Liver (tissue), 9 donors: ENCODE measurements around the gene CALY. TPM values are rescaled to one million over a fixed set of nuclear protein-coding genes. Genes with fewer than 3 reads are reported as not detected.

ENCODE experiments used
- DNase-seq: peaks from one replicate; pipeline ENCODE4 v3.0.0-alpha.2; 2017; ENCODE audit warnings: low spot score
- H3K27ac ChIP-seq, 2 donors: one replicate each; pipeline ENCODE4 v1.7.0; 2013; ENCODE audit warnings: inconsistent platforms in 2 of 2, low read length in 2 of 2, control low read depth in 1 of 2, low read depth in 1 of 2, mild to moderate bottlenecking in 1 of 2
- H3K27me3 ChIP-seq, 4 donors: one replicate each; pipeline versions ENCODE4 v1.6.1 to v1.7.0; 2013; ENCODE audit warnings: low read length in 3 of 4, inconsistent platforms in 1 of 4, mild to moderate bottlenecking in 1 of 4, moderate library complexity in 1 of 4; ENCODE audit not compliant: control insufficient read depth in 4 of 4, insufficient read depth in 4 of 4
- H3K36me3 ChIP-seq, 4 donors: one replicate each; pipeline versions ENCODE4 v1.6.1 to v1.7.0; 2013; ENCODE audit warnings: low read length in 3 of 4, mild to moderate bottlenecking in 3 of 4, low read depth in 1 of 4, moderate library complexity in 1 of 4; ENCODE audit not compliant: control insufficient read depth in 4 of 4, insufficient read depth in 3 of 4
- H3K4me1 ChIP-seq, 4 donors: one replicate each; pipeline versions ENCODE4 v1.6.1 to v1.7.0; 2013; ENCODE audit warnings: low read length in 3 of 4, mild to moderate bottlenecking in 3 of 4, moderate library complexity in 1 of 4; ENCODE audit not compliant: control insufficient read depth in 4 of 4, insufficient read depth in 4 of 4
- H3K4me3 ChIP-seq, 3 donors: one replicate each; pipeline versions ENCODE4 v1.6.1 to v1.7.0; 2013; ENCODE audit warnings: low read length in 3 of 3, control low read depth in 1 of 3, low read depth in 1 of 3, mild to moderate bottlenecking in 1 of 3
- H3K9ac ChIP-seq, 2 donors: one replicate each; pipeline ENCODE4 v1.7.0; 2013; ENCODE audit warnings: low read length in 2 of 2, mild to moderate bottlenecking in 2 of 2, moderate library complexity in 2 of 2, control low read depth in 1 of 2, low read depth in 1 of 2
- H3K9me3 ChIP-seq, 4 donors: one replicate each; pipeline versions ENCODE4 v1.6.1 to v1.7.0; 2013; ENCODE audit warnings: low read length in 3 of 4; ENCODE audit not compliant: control insufficient read depth in 4 of 4
- EGR1 ChIP-seq, 2 donors: IDR thresholded peaks; 2 replicates each; pipeline ENCODE4 v1.6.1; 2016 to 2018; ENCODE audit warnings: antibody characterized with exemption in 2 of 2, low read depth in 2 of 2
- FOXA1 ChIP-seq: IDR thresholded peaks from 2 replicates; pipeline ENCODE4 v1.6.1; 2016; ENCODE audit warnings: antibody characterized with exemption
- GABPA ChIP-seq, 2 donors: IDR thresholded peaks in 1 of 2; conservative IDR thresholded peaks in 1 of 2; 2 replicates each; pipeline ENCODE4 v1.6.1; 2016; ENCODE audit warnings: antibody characterized with exemption in 2 of 2, mild to moderate bottlenecking in 1 of 2, moderate library complexity in 1 of 2
- HNF4A ChIP-seq, 2 donors: conservative IDR thresholded peaks; 2 replicates each; pipeline ENCODE4 v1.6.1; 2016; ENCODE audit warnings: antibody characterized with exemption in 2 of 2, mild to moderate bottlenecking in 2 of 2
- HNF4G ChIP-seq: IDR thresholded peaks from 2 replicates; pipeline ENCODE4 v1.6.1; 2016; ENCODE audit warnings: antibody characterized with exemption
- JUND ChIP-seq, 2 donors: IDR thresholded peaks; 2 replicates each; pipeline ENCODE4 v1.6.1; 2016; ENCODE audit warnings: antibody characterized with exemption in 2 of 2
- NR2F2 ChIP-seq: IDR thresholded peaks from 2 replicates; pipeline ENCODE4 v1.6.1; 2016; ENCODE audit warnings: antibody characterized with exemption
- RAD21 ChIP-seq, 2 donors: IDR thresholded peaks; 2 replicates each; pipeline ENCODE4 v1.6.1; 2016; ENCODE audit warnings: antibody characterized with exemption in 2 of 2, mild to moderate bottlenecking in 2 of 2
- RXRA ChIP-seq, 2 donors: IDR thresholded peaks; 2 replicates each; pipeline ENCODE4 v1.6.1; 2017 to 2018; ENCODE audit warnings: antibody characterized with exemption in 2 of 2, mild to moderate bottlenecking in 1 of 2
- SP1 ChIP-seq: IDR thresholded peaks from 2 replicates; pipeline ENCODE4 v1.6.1; 2018; ENCODE audit warnings: antibody characterized with exemption, mild to moderate bottlenecking
- TAF1 ChIP-seq: conservative IDR thresholded peaks from 2 replicates; pipeline ENCODE4 v1.6.1; 2016; ENCODE audit warnings: antibody characterized with exemption, mild to moderate bottlenecking
- YY1 ChIP-seq: IDR thresholded peaks from 2 replicates; pipeline ENCODE4 v1.6.1; 2016; ENCODE audit warnings: antibody characterized with exemption, mild to moderate bottlenecking
- WGBS: extraction: QIAGEN DNeasy Blood & Tissue Kit; methylation state at CpG from one replicate; pipeline ENCODE4 v1.1.7; 2013; 5-methylcytosine and 5-hydroxymethylcytosine counted together
- polyA plus RNA-seq, 2 donors: library from polyadenylated mRNA; stranded (reverse) in 1 of 2; unstranded in 1 of 2; fragments of 200-250 nt in 1 of 2; fragments of >200 nt in 1 of 2; fragmentation: Nextera tagmentation in 1 of 2; extraction: Ambion mirVana in 1 of 2; gene quantifications; one replicate each; pipeline versions ENCODE4 v1.2.1 to v1.2.3, GENCODE V29; 2013 to 2015
- total RNA-seq, 2 donors: library from RNA; depleted of rRNA; stranded (reverse); fragments of >200 nt; gene quantifications; one replicate each; pipeline ENCODE4 v1.2.3, GENCODE V29; 2014
- TF ChIP-seq, protein P1 (sequence below): IDR thresholded peaks from 2 replicates; pipeline ENCODE4 v1.6.1; 2016; ENCODE audit warnings: antibody characterized with exemption
- TF ChIP-seq, protein P2 (sequence below): IDR thresholded peaks from 2 replicates; pipeline ENCODE4 v1.6.1; 2016; ENCODE audit warnings: antibody characterized with exemption
- TF ChIP-seq, protein P3 (sequence below): IDR thresholded peaks from 2 replicates; pipeline ENCODE4 v1.6.1; 2016; ENCODE audit warnings: antibody characterized with exemption, mild to moderate bottlenecking
- TF ChIP-seq, protein P4 (sequence below): IDR thresholded peaks from 2 replicates; pipeline ENCODE4 v1.6.1; 2016; ENCODE audit warnings: antibody characterized with exemption
- donor health status: healthy.
- donor health status: healthy.
- donor health status: healthy.
- donor health status: healthy.
- donor health status: healthy.

Gene CALY
- total and polyA plus RNA-seq, 4 donors, result 0.07 TPM; not detected in 3

DNA sequence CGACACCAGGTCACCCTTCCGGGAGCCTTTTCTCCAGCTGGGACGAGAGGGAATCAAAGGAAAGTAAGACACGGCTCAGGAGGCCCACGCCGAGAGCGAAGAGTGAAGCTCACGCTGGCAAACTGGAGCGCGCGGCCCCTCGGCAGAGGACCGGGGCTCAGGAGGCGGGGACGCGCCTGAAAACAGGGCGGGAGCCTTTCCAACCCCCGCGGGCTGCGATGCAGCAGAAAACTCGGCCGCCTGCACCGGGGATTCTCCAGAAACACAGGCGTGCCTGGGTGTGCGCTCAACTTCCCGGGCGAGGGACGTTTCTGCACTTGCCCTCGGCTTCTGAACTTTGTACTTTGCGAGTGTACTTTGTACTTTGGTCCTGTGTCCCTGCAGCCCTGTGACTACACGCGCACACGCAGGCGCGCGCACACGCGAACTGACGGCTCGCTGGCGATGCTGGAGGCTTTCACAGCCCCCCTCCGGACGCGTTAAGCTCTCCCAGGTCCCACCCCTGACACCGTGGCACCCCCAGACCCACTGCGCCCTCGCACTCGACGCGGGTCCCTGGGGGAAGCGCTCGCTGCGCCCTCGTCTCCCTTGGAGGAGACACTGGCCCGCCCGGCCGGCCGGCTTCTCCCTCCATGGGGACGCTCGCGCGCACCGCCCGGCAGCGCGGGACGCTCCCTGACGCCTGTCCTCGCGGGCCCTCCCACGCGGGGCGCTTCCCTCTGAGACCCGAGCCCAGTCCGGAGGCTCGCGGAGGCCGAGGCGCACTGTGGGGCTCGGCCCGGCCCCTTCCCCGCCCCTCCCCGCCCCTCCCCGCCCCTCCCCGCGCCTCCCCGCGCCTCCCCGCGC lies 41.8 kb upstream of the CALY start:
- Histone ChIP-seq H3K4me1 (peaks cover 12 to 54% (median 30%) of the 10 kb centered on the region in 4 donors), H3K27me3 (no peaks in the 10 kb centered on the region), H3K4me3 (peak overlapping the region; percentile 58 to 70 (median 63)), H3K9ac (peak overlapping the region; percentile 54 to 61), H3K27ac (peak overlapping the region; percentile 65 to 94), H3K9me3 (no peaks in the 10 kb centered on the region), H3K36me3 (peaks cover 0 to 6% (median under 1%) of the 10 kb centered on the region in 4 donors)
- TF ChIP-seq HNF4A (conservative IDR thresholded peaks at IDR 0.05), result peak; percentile 100
- peak; percentile 57 for TF ChIP-seq YY1
- TF ChIP-seq, protein P1, sequence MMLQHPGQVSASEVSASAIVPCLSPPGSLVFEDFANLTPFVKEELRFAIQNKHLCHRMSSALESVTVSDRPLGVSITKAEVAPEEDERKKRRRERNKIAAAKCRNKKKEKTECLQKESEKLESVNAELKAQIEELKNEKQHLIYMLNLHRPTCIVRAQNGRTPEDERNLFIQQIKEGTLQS, result no peak
- TF ChIP-seq SP1, result peak; percentile 96
- peak in 1 of 2 donors; percentile 42 for TF ChIP-seq RAD21 (IDR thresholded peaks at IDR 0.05)
- TF ChIP-seq TAF1, result no peak
- TF ChIP-seq, protein P2, sequence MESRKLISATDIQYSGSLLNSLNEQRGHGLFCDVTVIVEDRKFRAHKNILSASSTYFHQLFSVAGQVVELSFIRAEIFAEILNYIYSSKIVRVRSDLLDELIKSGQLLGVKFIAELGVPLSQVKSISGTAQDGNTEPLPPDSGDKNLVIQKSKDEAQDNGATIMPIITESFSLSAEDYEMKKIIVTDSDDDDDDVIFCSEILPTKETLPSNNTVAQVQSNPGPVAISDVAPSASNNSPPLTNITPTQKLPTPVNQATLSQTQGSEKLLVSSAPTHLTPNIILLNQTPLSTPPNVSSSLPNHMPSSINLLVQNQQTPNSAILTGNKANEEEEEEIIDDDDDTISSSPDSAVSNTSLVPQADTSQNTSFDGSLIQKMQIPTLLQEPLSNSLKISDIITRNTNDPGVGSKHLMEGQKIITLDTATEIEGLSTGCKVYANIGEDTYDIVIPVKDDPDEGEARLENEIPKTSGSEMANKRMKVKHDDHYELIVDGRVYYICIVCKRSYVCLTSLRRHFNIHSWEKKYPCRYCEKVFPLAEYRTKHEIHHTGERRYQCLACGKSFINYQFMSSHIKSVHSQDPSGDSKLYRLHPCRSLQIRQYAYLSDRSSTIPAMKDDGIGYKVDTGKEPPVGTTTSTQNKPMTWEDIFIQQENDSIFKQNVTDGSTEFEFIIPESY, result peak; percentile 83
- TF ChIP-seq JUND (IDR thresholded peaks at IDR 0.05), result peak in 1 of 2 donors; percentile 9
- peak in 1 of 2 donors; percentile 33 for TF ChIP-seq GABPA (IDR thresholded peaks at IDR 0.05 in 1 of 2, conservative IDR thresholded peaks at IDR 0.05 in 1 of 2)
- TF ChIP-seq, protein P3, sequence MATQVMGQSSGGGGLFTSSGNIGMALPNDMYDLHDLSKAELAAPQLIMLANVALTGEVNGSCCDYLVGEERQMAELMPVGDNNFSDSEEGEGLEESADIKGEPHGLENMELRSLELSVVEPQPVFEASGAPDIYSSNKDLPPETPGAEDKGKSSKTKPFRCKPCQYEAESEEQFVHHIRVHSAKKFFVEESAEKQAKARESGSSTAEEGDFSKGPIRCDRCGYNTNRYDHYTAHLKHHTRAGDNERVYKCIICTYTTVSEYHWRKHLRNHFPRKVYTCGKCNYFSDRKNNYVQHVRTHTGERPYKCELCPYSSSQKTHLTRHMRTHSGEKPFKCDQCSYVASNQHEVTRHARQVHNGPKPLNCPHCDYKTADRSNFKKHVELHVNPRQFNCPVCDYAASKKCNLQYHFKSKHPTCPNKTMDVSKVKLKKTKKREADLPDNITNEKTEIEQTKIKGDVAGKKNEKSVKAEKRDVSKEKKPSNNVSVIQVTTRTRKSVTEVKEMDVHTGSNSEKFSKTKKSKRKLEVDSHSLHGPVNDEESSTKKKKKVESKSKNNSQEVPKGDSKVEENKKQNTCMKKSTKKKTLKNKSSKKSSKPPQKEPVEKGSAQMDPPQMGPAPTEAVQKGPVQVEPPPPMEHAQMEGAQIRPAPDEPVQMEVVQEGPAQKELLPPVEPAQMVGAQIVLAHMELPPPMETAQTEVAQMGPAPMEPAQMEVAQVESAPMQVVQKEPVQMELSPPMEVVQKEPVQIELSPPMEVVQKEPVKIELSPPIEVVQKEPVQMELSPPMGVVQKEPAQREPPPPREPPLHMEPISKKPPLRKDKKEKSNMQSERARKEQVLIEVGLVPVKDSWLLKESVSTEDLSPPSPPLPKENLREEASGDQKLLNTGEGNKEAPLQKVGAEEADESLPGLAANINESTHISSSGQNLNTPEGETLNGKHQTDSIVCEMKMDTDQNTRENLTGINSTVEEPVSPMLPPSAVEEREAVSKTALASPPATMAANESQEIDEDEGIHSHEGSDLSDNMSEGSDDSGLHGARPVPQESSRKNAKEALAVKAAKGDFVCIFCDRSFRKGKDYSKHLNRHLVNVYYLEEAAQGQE, result peak; percentile 59
- peak; percentile 66 for TF ChIP-seq NR2F2
- no peak for TF ChIP-seq FOXA1
- peak; percentile 80 to 84 for TF ChIP-seq RXRA (IDR thresholded peaks at IDR 0.05)
- TF ChIP-seq HNF4G, result peak; percentile 100
- TF ChIP-seq, protein P4, sequence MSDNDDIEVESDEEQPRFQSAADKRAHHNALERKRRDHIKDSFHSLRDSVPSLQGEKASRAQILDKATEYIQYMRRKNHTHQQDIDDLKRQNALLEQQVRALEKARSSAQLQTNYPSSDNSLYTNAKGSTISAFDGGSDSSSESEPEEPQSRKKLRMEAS, result peak; percentile 65
- TF ChIP-seq EGR1 (IDR thresholded peaks at IDR 0.05; ENCODE audit: low read depth in 2 of 2), result no peak
- 3% methylated on average over 84 of the region's 90 CpGs for WGBS
- DNase-seq, result peak; percentile 73

DNA sequence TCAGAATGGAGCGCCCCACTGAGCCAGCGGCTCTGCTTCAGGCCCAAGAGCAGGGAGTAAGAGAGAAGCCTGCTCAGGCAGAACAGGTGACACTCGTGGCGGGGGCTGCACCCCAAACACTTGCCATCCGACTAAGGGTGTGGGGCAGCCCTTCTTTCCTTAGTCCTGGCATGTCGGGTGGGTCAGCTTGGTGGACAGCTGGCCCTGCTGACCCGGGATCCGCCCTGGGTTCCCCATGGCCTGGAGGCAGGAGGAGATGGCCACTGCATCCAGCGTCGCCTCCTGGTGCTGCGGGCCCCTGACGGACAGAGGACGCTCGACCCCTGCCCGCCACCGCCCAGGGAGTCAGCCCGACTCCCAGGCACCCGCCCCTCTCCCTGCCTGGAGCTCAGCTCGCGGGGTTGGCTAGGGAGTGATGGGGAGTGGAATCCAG lies 41.1 kb upstream of the CALY start:
- H3K9ac ChIP-seq, result peak overlapping the region; percentile 53 to 61
- H3K4me1 ChIP-seq, result peaks cover 12 to 54% (median 30%) of the 10 kb centered on the region in 4 donors
- peaks cover 0 to 6% (median 0%) of the 10 kb centered on the region in 4 donors for H3K36me3 ChIP-seq
- DNase-seq, result no peak
- peak overlapping the region; percentile 58 to 70 (median 63) for H3K4me3 ChIP-seq
- H3K27me3 ChIP-seq, result no peaks in the 10 kb centered on the region
- H3K9me3 ChIP-seq, result no peaks in the 10 kb centered on the region
- H3K27ac ChIP-seq, result peak overlapping the region; percentile 65 to 94
- WGBS, result 46% methylated on average over 20 of the region's 20 CpGs
- TF ChIP-seq, protein P2, result no peak
- TF ChIP-seq, protein P3, result no peak
- TF ChIP-seq NR2F2 (no peak), HNF4A (conservative IDR thresholded peaks at IDR 0.05) (no peak), RXRA (IDR thresholded peaks at IDR 0.05) (no peak)
